HCT116 (cell line): Measurements from ENCODE around the gene NDUFV3.

Experiments
- CBX3 ChIP-seq: IDR thresholded peaks from 2 replicates; pipeline ENCODE4 v1.6.1; 2012; ENCODE audit warnings: low read depth
- CEBPB ChIP-seq: IDR thresholded peaks from 2 replicates; pipeline ENCODE4 v1.6.1; 2012; ENCODE audit warnings: low read depth
- ELF1 ChIP-seq: IDR thresholded peaks from 2 replicates; pipeline ENCODE4 v1.6.1; 2012; ENCODE audit warnings: low read depth, borderline replicate concordance
- EZH2 ChIP-seq: fragments of 200-600 bp; sonication (generic); IDR thresholded peaks from 2 replicates; pipeline ENCODE4 v1.6.1; 2017; ENCODE audit warnings: antibody characterized with exemption, mixed run types
- POLR2A ChIP-seq: IDR thresholded peaks from 2 replicates; pipeline ENCODE4 v1.7.0; 2011; ENCODE audit warnings: borderline replicate concordance; ENCODE audit not compliant: insufficient read depth, insufficient read length; ENCODE audit errors: extremely low read depth
- POLR2AphosphoS5 ChIP-seq: IDR thresholded peaks from 2 replicates; pipeline ENCODE4 v1.6.1; 2011; ENCODE audit warnings: mild to moderate bottlenecking, low read depth, low read length, moderate library complexity
- RAD21 ChIP-seq: IDR thresholded peaks from 2 replicates; pipeline ENCODE4 v1.6.1; 2012; ENCODE audit warnings: low read depth, mild to moderate bottlenecking
- SIN3A ChIP-seq: IDR thresholded peaks from 2 replicates; pipeline ENCODE4 v1.6.1; 2012; ENCODE audit warnings: low read depth
- YY1 ChIP-seq: IDR thresholded peaks from 2 replicates; pipeline ENCODE4 v1.6.1; 2011; ENCODE audit warnings: low read length, low read depth, moderate library complexity, mild to moderate bottlenecking; ENCODE audit not compliant: insufficient replicate concordance; ENCODE audit errors: extremely low read depth
- ZFX ChIP-seq: fragments of 450-650 bp; IDR thresholded peaks from 2 replicates; pipeline ENCODE4 v1.6.1; 2017
- TF ChIP-seq, protein P1 (sequence below), 3 experiments: fragments of 200-600 bp in 1 of 3; sonication (generic) in 1 of 3; IDR thresholded peaks in 2 of 3; conservative IDR thresholded peaks in 1 of 3; 2 replicates each; pipeline ENCODE4 v1.5.1; 2012 to 2017; ENCODE audit warnings: low read depth in 2 of 3, low read length in 2 of 3, antibody characterized with exemption in 1 of 3, borderline replicate concordance in 1 of 3, control low read depth in 1 of 3, mild to moderate bottlenecking in 1 of 3, mixed read lengths in 1 of 3, mixed run types in 1 of 3, moderate library complexity in 1 of 3; ENCODE audit not compliant: insufficient read depth in 1 of 3
- TF ChIP-seq, protein P2 (sequence below): IDR thresholded peaks from 2 replicates; pipeline ENCODE4 v1.6.1; 2012; ENCODE audit warnings: low read depth
- TF ChIP-seq, protein P3 (sequence below): IDR thresholded peaks from 2 replicates; pipeline ENCODE4 v1.6.1; 2012

DNA sequence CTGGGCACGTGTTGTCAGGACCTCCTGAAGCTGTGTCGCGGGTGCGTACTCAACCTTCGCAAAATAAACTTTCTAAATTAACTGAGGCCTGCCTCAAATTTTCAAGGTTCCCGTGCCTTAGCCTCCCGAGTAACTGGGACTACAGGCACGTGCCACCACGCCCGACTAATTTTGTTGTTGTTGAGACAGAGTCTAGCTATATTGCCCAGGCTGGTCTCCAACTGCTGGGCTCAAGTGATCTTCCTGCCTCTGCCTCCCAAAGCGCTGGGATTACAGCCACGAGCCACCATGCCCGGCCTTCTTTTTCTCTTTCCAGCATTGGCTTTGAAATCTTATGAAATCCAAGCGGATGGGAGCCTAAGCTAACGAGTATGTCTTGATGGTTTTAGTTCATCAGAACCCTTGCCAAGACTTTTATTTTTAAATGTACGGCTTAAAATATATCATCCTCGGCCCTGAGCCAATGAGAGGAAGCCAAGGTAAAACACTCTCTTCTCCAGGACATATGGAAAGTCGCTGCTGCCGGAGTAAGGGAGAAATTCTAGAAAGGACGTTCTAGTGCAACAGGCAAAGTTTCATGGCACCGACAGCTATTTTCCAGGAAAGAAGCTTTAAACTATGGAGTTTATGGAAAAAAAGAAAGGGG, 45.0 kb downstream of the NDUFV3 start:
- TF ChIP-seq, protein P1, sequence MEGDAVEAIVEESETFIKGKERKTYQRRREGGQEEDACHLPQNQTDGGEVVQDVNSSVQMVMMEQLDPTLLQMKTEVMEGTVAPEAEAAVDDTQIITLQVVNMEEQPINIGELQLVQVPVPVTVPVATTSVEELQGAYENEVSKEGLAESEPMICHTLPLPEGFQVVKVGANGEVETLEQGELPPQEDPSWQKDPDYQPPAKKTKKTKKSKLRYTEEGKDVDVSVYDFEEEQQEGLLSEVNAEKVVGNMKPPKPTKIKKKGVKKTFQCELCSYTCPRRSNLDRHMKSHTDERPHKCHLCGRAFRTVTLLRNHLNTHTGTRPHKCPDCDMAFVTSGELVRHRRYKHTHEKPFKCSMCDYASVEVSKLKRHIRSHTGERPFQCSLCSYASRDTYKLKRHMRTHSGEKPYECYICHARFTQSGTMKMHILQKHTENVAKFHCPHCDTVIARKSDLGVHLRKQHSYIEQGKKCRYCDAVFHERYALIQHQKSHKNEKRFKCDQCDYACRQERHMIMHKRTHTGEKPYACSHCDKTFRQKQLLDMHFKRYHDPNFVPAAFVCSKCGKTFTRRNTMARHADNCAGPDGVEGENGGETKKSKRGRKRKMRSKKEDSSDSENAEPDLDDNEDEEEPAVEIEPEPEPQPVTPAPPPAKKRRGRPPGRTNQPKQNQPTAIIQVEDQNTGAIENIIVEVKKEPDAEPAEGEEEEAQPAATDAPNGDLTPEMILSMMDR (IDR thresholded peaks at IDR 0.05 in 2 of 3, conservative IDR thresholded peaks at IDR 0.05 in 1 of 3; ENCODE audit: borderline replicate concordance in 1 of 3, insufficient read depth in 1 of 3, low read depth in 2 of 3, low read length in 2 of 3) = no peak
- no peak for TF ChIP-seq POLR2A
- no peak for TF ChIP-seq CEBPB
- TF ChIP-seq SIN3A = no peak
- TF ChIP-seq POLR2AphosphoS5 = no peak
- no peak for TF ChIP-seq RAD21
- TF ChIP-seq, protein P2, sequence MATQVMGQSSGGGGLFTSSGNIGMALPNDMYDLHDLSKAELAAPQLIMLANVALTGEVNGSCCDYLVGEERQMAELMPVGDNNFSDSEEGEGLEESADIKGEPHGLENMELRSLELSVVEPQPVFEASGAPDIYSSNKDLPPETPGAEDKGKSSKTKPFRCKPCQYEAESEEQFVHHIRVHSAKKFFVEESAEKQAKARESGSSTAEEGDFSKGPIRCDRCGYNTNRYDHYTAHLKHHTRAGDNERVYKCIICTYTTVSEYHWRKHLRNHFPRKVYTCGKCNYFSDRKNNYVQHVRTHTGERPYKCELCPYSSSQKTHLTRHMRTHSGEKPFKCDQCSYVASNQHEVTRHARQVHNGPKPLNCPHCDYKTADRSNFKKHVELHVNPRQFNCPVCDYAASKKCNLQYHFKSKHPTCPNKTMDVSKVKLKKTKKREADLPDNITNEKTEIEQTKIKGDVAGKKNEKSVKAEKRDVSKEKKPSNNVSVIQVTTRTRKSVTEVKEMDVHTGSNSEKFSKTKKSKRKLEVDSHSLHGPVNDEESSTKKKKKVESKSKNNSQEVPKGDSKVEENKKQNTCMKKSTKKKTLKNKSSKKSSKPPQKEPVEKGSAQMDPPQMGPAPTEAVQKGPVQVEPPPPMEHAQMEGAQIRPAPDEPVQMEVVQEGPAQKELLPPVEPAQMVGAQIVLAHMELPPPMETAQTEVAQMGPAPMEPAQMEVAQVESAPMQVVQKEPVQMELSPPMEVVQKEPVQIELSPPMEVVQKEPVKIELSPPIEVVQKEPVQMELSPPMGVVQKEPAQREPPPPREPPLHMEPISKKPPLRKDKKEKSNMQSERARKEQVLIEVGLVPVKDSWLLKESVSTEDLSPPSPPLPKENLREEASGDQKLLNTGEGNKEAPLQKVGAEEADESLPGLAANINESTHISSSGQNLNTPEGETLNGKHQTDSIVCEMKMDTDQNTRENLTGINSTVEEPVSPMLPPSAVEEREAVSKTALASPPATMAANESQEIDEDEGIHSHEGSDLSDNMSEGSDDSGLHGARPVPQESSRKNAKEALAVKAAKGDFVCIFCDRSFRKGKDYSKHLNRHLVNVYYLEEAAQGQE = no peak
- TF ChIP-seq YY1 = no peak
- no peak for TF ChIP-seq ELF1
- TF ChIP-seq EZH2 = no peak
- TF ChIP-seq, protein P3, sequence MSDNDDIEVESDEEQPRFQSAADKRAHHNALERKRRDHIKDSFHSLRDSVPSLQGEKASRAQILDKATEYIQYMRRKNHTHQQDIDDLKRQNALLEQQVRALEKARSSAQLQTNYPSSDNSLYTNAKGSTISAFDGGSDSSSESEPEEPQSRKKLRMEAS = no peak
- no peak for TF ChIP-seq CBX3
- no peak for TF ChIP-seq ZFX
